GM10248 (cell line): ENCODE data around the gene HELZ.
"Not testable (repeated sequence)": the region's sequence is repeated elsewhere in the genome, so short reads cannot be mapped to it uniquely, and the experiment has no call there.

ENCODE experiments used
- CTCF ChIA-PET: fragments of 300-600 bp; sonication (Branson Sonifier 250); formaldehyde crosslinking; extraction: SDS; loops from one replicate; lab custom pipeline; 2021; ENCODE audit warnings: antibody characterized with exemption; lab: Yijun Ruan, JAX
- POLR2A ChIA-PET: fragments of 350-650 bp; sonication (Branson Sonifier 250); formaldehyde crosslinking; extraction: SDS; loops from one replicate; lab custom pipeline; 2020; ENCODE audit warnings: antibody characterized with exemption; lab: Yijun Ruan, JAX
- DNase-seq: peaks from one replicate; pipeline ENCODE4 v3.0.0; 2012; ENCODE audit errors: extremely low spot score
- TF ChIP-seq, protein P1 (sequence below): IDR thresholded peaks from 2 replicates; pipeline ENCODE4 v1.5.1; 2012; ENCODE audit warnings: mild to moderate bottlenecking, low read depth; ENCODE audit errors: extremely low read depth, missing control alignments, control extremely low read depth

Gene HELZ

DNA sequence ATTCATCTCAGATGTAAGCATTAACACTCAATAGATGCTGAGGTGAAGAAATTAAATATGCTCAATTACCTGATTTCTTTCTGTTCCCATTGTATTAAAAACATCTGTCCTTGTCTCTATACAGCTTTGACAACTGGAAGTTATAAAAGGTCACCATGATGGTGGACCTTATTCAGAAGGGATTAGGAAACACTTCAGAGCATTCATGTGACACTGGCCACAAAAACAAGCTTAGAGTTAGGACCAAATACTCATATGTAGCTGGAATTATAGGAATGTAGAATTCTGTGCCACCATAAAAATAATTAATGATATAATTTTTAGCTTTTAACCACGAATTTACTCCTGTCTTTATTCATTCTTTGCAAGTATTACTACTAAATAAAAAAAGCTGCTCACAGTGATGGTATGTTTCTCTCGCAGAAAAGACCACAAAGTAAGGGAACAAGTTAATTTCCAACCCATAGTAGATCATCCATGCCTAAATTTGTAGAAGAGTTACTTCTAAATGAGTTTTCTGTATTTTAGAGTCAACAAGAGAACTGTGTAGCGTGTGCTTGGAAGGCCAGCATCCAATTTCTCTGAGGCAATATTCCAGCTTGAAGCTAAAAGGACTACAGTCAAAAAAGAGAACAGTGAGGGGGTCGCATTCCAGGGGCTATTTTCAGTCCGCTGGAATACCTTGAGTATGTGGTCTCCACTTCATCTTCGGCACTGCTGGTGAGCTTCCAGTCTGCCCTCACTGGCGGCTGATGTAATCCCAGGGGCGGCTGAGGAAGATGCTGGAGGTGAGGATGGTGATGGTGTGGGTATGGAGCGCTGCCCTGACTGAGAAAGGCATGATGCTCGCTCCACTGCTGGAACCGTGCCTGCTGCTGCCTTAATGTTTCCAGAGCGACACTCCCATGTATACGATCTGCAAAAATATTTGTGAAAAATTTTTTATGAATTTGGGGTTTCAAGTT is 136.9 kb downstream of the HELZ start:
- CTCF ChIA-PET = interaction anchor here (1.0 to 1.5 kb wide), 6 partner anchors 8 to 113 kb away, joined by 3 to 6 read pairs (median 3); no protein-coding TSS in a partner anchor
- DNase-seq = no peak
- POLR2A ChIA-PET = no interaction called here
- TF ChIP-seq, protein P1, sequence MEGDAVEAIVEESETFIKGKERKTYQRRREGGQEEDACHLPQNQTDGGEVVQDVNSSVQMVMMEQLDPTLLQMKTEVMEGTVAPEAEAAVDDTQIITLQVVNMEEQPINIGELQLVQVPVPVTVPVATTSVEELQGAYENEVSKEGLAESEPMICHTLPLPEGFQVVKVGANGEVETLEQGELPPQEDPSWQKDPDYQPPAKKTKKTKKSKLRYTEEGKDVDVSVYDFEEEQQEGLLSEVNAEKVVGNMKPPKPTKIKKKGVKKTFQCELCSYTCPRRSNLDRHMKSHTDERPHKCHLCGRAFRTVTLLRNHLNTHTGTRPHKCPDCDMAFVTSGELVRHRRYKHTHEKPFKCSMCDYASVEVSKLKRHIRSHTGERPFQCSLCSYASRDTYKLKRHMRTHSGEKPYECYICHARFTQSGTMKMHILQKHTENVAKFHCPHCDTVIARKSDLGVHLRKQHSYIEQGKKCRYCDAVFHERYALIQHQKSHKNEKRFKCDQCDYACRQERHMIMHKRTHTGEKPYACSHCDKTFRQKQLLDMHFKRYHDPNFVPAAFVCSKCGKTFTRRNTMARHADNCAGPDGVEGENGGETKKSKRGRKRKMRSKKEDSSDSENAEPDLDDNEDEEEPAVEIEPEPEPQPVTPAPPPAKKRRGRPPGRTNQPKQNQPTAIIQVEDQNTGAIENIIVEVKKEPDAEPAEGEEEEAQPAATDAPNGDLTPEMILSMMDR = no peak

DNA sequence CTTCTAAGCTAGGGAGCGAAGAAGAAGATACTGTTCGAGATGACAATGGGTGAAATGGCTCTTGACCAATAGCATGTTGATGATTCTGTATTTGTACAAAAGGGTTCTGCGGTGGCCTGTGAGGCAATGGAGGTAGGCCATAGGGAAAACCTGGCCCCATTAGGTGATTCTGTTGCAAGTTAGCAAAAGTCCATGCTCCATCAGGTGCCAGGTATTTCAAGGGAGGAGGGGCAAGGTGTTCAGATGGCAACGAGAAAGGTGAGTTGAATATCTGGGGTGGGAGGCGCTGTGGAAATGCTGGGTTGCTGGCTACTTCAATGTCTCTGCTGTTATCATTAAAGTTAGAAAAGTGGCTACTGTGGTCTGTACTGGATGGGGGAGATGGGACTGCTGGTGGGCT is 137.8 kb downstream of the HELZ start:
- TF ChIP-seq, protein P1 = no peak
- DNase-seq = no peak
- POLR2A ChIA-PET = no interaction called here
- CTCF ChIA-PET = interaction anchor here (1.0 to 1.5 kb wide), 2 partner anchors 19 to 30 kb away, joined by 3 to 5 read pairs; no protein-coding TSS in a partner anchor

- TF ChIP-seq, protein P1 = no peak
- CTCF ChIA-PET = interaction anchor here (0.9 kb wide), 1 partner anchor 49 kb away, joined by 3 read pairs; no protein-coding TSS in a partner anchor
- DNase-seq = no peak
- POLR2A ChIA-PET = no interaction called here
Observed at GRCh38 chr17:67105213-67105612, 139.8 kb downstream of the HELZ start.

DNA sequence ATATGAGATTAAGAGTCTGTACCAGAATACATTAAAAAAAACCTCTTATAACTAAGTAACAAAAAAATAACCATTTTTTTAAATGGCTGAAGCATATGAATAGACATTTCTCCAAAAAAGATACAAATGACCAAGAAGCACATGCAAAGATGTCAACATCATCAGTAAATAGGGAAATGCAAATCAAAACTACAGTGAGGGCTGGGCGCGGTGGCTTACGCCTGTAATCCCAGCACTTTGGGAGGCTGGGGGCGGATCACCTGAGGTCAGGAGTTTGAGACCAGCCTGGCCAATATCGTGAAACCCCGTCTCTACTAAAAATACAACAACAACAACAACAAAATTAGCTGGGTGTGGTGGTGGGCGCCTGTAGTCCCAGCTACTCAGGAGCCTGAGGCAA is 140.4 kb downstream of the HELZ start:
- CTCF ChIA-PET, POLR2A ChIA-PET, DNase-seq: not testable (repeated sequence)

GRCh38 chr17:67098006-67098405 is 147.0 kb downstream of the HELZ start:
- TF ChIP-seq, protein P1 = no peak
- POLR2A ChIA-PET = no interaction called here
- no peak for DNase-seq
- CTCF ChIA-PET = no interaction called here

DNA sequence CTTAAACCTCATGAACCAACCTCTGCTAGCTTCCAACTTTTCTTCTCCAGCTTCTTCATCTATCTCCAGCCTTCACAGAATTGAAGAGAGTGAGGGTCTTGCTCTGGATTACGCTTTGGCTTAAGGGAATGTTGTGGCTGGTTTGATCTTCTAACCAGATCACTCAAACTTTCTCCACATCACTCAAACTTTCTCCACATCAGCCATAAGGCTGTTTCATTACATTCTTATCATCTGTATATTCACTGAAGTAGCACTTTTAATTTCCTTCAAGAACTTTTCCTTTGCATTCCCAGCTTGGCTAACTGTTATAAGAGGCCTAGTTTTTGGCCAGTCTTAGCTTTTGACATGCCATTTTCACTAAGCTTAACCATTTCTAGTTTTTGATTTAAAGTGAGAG is 148.4 kb downstream of the HELZ start:
- DNase-seq = no peak
- TF ChIP-seq, protein P1 = no peak
- ChIA-PET CTCF (interaction anchor here (0.8 to 1.3 kb wide), 4 partner anchors 10 to 21 kb away, joined by 3 to 4 read pairs (median 4); no protein-coding TSS in a partner anchor), POLR2A (no interaction called here)

DNA sequence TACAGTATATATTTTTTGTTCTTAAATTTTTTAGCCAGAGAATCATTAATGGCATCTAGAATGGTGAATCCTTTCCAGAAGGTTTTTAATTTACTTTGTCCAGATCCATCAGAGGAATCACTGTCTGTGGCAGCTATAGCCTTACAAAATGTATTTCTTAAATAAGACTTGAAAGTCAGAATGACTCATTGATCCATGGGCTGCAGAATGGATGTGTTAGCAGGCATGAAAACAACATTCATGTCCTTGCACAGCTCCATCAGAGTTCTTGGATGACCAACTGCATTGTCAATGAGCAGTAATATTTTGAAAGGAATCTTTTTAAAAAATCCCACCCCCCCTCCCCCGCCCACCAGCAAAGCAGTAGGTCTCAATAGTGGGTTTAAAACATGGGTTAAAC is 149.2 kb downstream of the HELZ start:
- ChIA-PET CTCF (interaction anchor here (0.8 to 1.3 kb wide), 4 partner anchors 9 to 20 kb away, joined by 3 to 4 read pairs (median 4); no protein-coding TSS in a partner anchor), POLR2A (no interaction called here)
- no peak for DNase-seq
- TF ChIP-seq, protein P1 = no peak

DNA sequence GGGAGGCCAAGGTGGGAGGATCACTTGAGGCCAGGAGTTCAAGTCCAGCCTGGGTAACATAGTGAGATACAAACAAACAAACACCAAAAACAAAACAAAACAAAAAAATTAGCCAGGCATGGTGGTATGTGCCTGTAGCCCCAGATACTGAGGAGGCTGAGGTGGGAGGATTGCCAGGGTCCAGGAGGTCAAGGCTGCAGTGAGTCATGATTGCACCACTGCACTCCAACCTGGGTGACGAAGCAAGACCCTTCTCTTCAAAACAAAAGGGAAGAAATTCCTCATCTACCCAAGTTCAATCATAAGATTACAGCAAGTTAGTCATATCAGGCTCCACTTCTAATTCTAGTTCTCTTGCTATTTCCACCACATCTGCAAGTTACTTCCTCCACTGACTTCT is 149.7 kb downstream of the HELZ start:
- POLR2A ChIA-PET = not testable (repeated sequence)

More for the DNA sequence above, 149.7 kb downstream of the HELZ start:
- DNase-seq, CTCF ChIA-PET: not testable (repeated sequence)
